ENCODE results near the gene B4GAT1. TPM values are rescaled to one million over a fixed set of nuclear protein-coding genes. Genes with fewer than 3 reads are reported as not detected.

Gene B4GAT1
- total RNA-seq, 1 donor from 2014 or later, result 28.1 TPM

- DNase-seq, result peak; percentile 91
These were observed 11.0 kb downstream of the B4GAT1 start, which contains the start of gene RIN1 for GRCh38 chr11:66336234-66337102. RIN1 (minus strand) TSS chr11:66336434; CDS start chr11:66336402, 32 bp downstream.

GRCh38 chr11:66335531-66336233 lies 11.7 kb downstream of the B4GAT1 start:
- DNase-seq, result peak; percentile 60

GRCh38 chr11:66334605-66335442 lies 12.6 kb downstream of the B4GAT1 start:
- DNase-seq, result no peak

- DNase-seq, result no peak
These were observed 13.4 kb downstream of the B4GAT1 start for GRCh38 chr11:66333896-66334604.

- DNase-seq, result no peak
These were observed 14.1 kb downstream of the B4GAT1 start for GRCh38 chr11:66333220-66333877.

- no peak for DNase-seq
These were observed 14.8 kb downstream of the B4GAT1 start for GRCh38 chr11:66332371-66333219.

- no peak for DNase-seq
These were observed 15.7 kb downstream of the B4GAT1 start for GRCh38 chr11:66331542-66332370.

- DNase-seq, result no peak
These were observed 16.5 kb downstream of the B4GAT1 start for GRCh38 chr11:66330931-66331330.

GRCh38 chr11:66329165-66329673 lies 18.2 kb downstream of the B4GAT1 start:
- no peak for DNase-seq

- DNase-seq, result peak; percentile 80
These were observed 18.9 kb downstream of the B4GAT1 start for GRCh38 chr11:66328302-66329144.

- no peak for DNase-seq
These were observed 19.5 kb downstream of the B4GAT1 start for GRCh38 chr11:66328031-66328301.

- DNase-seq, result no peak
These were observed 20.0 kb downstream of the B4GAT1 start for GRCh38 chr11:66327171-66328030.

- no peak for DNase-seq
These were observed 20.9 kb downstream of the B4GAT1 start for GRCh38 chr11:66326261-66327111.

- DNase-seq, result no peak
These were observed 22.2 kb downstream of the B4GAT1 start for GRCh38 chr11:66325263-66325671.

- DNase-seq, result no peak
These were observed 22.8 kb downstream of the B4GAT1 start for GRCh38 chr11:66324664-66325063.

GRCh38 chr11:66323684-66324083 lies 23.7 kb downstream of the B4GAT1 start:
- DNase-seq, result no peak

Data from dermis blood vessel endothelial cell (primary cell).